Kidney (tissue), 14 donors: Measurements from ENCODE around the gene KCNN3. TPM values are rescaled to one million over a fixed set of nuclear protein-coding genes. Genes with fewer than 3 reads are reported as not detected.
A peak's percentile ranks its signal among the peaks of the same experiment; 100 is the strongest.

Experiments used
- DNase-seq, 5 donors: peaks; one replicate each; pipeline ENCODE4 v3.0.0-alpha.2; 2013 to 2020
- FAIRE-seq: peaks from 2 replicates; lab custom pipeline; 2012; peaks lifted over from hg19 to GRCh38; lab: Jason Lieb, UNC
- H3K27ac ChIP-seq, 2 donors: one replicate each; pipeline ENCODE4 v1.7.0; 2013; ENCODE audit warnings: low read depth in 2 of 2, low read length in 2 of 2, inconsistent platforms in 1 of 2
- H3K27me3 ChIP-seq: one replicate; pipeline ENCODE4 v1.7.1; 2013; ENCODE audit warnings: low read length, inconsistent platforms; ENCODE audit not compliant: control insufficient read depth, insufficient read depth
- H3K36me3 ChIP-seq, 3 donors: one replicate each; pipeline versions ENCODE4 v1.7.0 to v1.7.1; 2013; ENCODE audit warnings: low read length in 3 of 3, control low read depth in 1 of 3, inconsistent platforms in 1 of 3; ENCODE audit not compliant: insufficient read depth in 3 of 3, control insufficient read depth in 2 of 3
- H3K4me1 ChIP-seq, 3 donors: one replicate each; pipeline versions ENCODE4 v1.7.0 to v1.7.1; 2013; ENCODE audit warnings: low read length in 3 of 3, inconsistent platforms in 1 of 3, low read depth in 1 of 3; ENCODE audit not compliant: control insufficient read depth in 2 of 3, insufficient read depth in 2 of 3
- H3K4me3 ChIP-seq, 3 donors: one replicate each; pipeline versions ENCODE4 v1.7.0 to v1.8.1; 2013; ENCODE audit warnings: low read length in 3 of 3, control low read depth in 1 of 3, inconsistent platforms in 1 of 3
- H3K9ac ChIP-seq, 3 donors: one replicate each; pipeline versions ENCODE4 v1.7.0 to v1.7.1; 2013; ENCODE audit warnings: low read length in 3 of 3, control low read depth in 1 of 3, inconsistent platforms in 1 of 3
- H3K9me3 ChIP-seq, 3 donors: one replicate each; pipeline versions ENCODE4 v1.7.0 to v1.7.1; 2013; ENCODE audit warnings: low read length in 3 of 3, control low read depth in 1 of 3, inconsistent platforms in 1 of 3; ENCODE audit not compliant: control insufficient read depth in 2 of 3, insufficient read depth in 1 of 3
- intact Hi-C: fragments of 100-400 bp; cut with DNase I; formaldehyde crosslinking; loops from one replicate; pipeline ENCODE4 v1.11.1; 2022
- polyA plus RNA-seq: library from polyadenylated mRNA; stranded (reverse); fragments of 350-450 nt; fragmentation: Illumina TruSeq; extraction: RNeasy Lipid Tissue Mini Kit (QIAGEN cat#74804); gene quantifications from one replicate; pipeline ENCODE4 v1.2.3, GENCODE V29; 2014; ENCODE audit warnings: low read depth, low replicate concordance; ENCODE audit not compliant: insufficient read depth
- total RNA-seq: library from RNA; stranded (reverse); fragmentation: NEBNext Ultra II Directional; extraction: Animal tissue kit (Norgen Biotek cat#: 25700); gene quantifications from one replicate; pipeline ENCODE4 v1.2.1, GENCODE V29; 2021
- TF ChIP-seq, protein P1 (sequence below): IDR thresholded peaks from 3 replicates; pipeline ENCODE4 v1.5.1; 2012; ENCODE audit warnings: mild to moderate bottlenecking, moderate library complexity, borderline replicate concordance; ENCODE audit not compliant: insufficient read depth; ENCODE audit errors: extremely low read depth
- donor health status: control.
- donor health status: control.
- donor health status: control.
- donor health status: control.
- donor health status: control.
- donor health status: DM: yes; HTN: yes; CAD: no.
- donor health status: Normal renal cell carcinoma (clear cell type).

Gene KCNN3
- total and polyA plus RNA-seq, 2 donors from 2014 or later, result 2.6 to 5.6 TPM

GRCh38 chr1:154856544-154856943 lies 13.5 kb downstream of the KCNN3 start:
- no peak overlapping the region for H3K4me3 ChIP-seq
- H3K36me3 ChIP-seq, result no peaks in the 10 kb centered on the region
- TF ChIP-seq, protein P1, sequence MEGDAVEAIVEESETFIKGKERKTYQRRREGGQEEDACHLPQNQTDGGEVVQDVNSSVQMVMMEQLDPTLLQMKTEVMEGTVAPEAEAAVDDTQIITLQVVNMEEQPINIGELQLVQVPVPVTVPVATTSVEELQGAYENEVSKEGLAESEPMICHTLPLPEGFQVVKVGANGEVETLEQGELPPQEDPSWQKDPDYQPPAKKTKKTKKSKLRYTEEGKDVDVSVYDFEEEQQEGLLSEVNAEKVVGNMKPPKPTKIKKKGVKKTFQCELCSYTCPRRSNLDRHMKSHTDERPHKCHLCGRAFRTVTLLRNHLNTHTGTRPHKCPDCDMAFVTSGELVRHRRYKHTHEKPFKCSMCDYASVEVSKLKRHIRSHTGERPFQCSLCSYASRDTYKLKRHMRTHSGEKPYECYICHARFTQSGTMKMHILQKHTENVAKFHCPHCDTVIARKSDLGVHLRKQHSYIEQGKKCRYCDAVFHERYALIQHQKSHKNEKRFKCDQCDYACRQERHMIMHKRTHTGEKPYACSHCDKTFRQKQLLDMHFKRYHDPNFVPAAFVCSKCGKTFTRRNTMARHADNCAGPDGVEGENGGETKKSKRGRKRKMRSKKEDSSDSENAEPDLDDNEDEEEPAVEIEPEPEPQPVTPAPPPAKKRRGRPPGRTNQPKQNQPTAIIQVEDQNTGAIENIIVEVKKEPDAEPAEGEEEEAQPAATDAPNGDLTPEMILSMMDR, result no peak
- intact Hi-C loops, result no loop called here
- H3K4me1 ChIP-seq, result peaks cover 0 to 6% (median 4%) of the 10 kb centered on the region in 3 donors
- H3K27me3 ChIP-seq, result no peaks in the 10 kb centered on the region
- FAIRE-seq (no peak), DNase-seq (no peak)
- no peak overlapping the region for H3K27ac ChIP-seq
- H3K9ac ChIP-seq, result no peak overlapping the region
- H3K9me3 ChIP-seq, result no peaks in the 10 kb centered on the region

GRCh38 chr1:154856049-154856448 lies 14.0 kb downstream of the KCNN3 start:
- peaks cover 0 to 6% (median 4%) of the 10 kb centered on the region in 3 donors for H3K4me1 ChIP-seq
- DNase-seq, result peak in 1 of 5 donors; percentile 73
- no peak overlapping the region for H3K4me3 ChIP-seq
- H3K36me3 ChIP-seq, result no peaks in the 10 kb centered on the region
- no peak overlapping the region for H3K27ac ChIP-seq
- intact Hi-C loops, result no loop called here
- FAIRE-seq, result no peak
- no peaks in the 10 kb centered on the region for H3K9me3 ChIP-seq
- TF ChIP-seq, protein P1, result no peak
- H3K27me3 ChIP-seq, result no peaks in the 10 kb centered on the region
- H3K9ac ChIP-seq, result no peak overlapping the region

DNA sequence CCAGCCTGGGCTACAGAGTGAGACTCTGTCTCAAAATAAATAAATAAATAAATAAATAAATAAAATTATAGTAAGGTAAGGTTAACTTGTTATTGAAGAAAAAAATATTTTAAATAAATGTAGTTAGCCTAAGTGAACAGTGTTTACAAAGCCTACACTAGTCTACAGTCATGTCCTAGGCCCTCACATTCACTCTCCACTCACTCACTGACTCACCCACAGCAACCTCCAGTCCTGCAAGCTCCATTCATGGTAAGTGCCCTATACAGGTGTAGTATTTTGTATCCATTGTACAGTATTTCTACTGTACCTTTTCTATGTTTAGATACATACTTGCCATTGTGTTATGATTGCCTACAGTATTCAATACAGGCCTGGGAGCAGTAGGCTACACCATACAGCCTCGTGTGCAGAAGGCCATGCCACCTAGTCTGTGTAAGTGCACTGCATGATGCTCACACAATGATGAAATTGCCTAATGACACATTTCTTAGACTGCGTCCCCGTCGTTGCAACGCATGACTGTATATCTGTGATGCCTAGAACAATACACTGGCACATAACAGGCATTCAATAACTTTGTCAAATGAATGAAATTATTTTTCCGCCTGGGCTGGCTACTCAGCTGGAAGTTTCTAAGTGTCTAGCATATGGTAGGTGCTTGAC lies 14.8 kb downstream of the KCNN3 start:
- FAIRE-seq (no peak), DNase-seq (no peak)
- no peak overlapping the region for H3K9ac ChIP-seq
- peaks cover 0 to 4% (median 2%) of the 10 kb centered on the region in 3 donors for H3K4me1 ChIP-seq
- intact Hi-C loops, result no loop called here
- TF ChIP-seq, protein P1, result no peak
- no peaks in the 10 kb centered on the region for H3K9me3 ChIP-seq
- H3K27ac ChIP-seq, result no peak overlapping the region
- H3K36me3 ChIP-seq, result no peaks in the 10 kb centered on the region
- no peaks in the 10 kb centered on the region for H3K27me3 ChIP-seq
- no peak overlapping the region for H3K4me3 ChIP-seq
